ENCODE results near the gene SCARF1. TPM values are rescaled to one million over a fixed set of nuclear protein-coding genes. Genes with fewer than 3 reads are reported as not detected.
A peak's percentile ranks its signal among the peaks of the same experiment; 100 is the strongest.

Gene SCARF1
- total and polyA plus RNA-seq, 7 experiments from 2014 or later = 0.06 to 9.0 (median 1.8) TPM; not detected in 1

- H3K9me3 Mint-ChIP-seq = peaks cover 0 to 9% (median 0%) of the 10 kb centered on the region in 11 donors
- ChIA-PET POLR2A (interaction anchor here (0.6 kb wide), 1 partner anchor 283 kb away, joined by 3 read pairs; no protein-coding TSS in a partner anchor), CTCF (no interaction called here)
- Histone ChIP-seq H3K4me1 (ENCODE audit: control insufficient read depth in 2 of 2, insufficient read depth in 2 of 2, low read length in 2 of 2) (no peaks in the 10 kb centered on the region), H3K4me3 (ENCODE audit: low read length) (no peak overlapping the region), H3K9me3 (ENCODE audit: control insufficient read depth in 2 of 3, low read length in 3 of 3) (peaks cover 0 to 10% (median 0%) of the 10 kb centered on the region in 3 experiments), H3K27me3 (ENCODE audit: control insufficient read depth in 2 of 2, insufficient read depth in 2 of 2, low read length in 2 of 2) (no peaks in the 10 kb centered on the region), H3K36me3 (ENCODE audit: control insufficient read depth in 2 of 3, insufficient read depth in 3 of 3, low read length in 3 of 3) (no peaks in the 10 kb centered on the region), H3K27ac (ENCODE audit: low read depth, low read length) (no peak overlapping the region)
- no peak overlapping the region for H3K27ac Mint-ChIP-seq
- H3K27me3 Mint-ChIP-seq = no peaks in the 10 kb centered on the region
- H3K4me1 Mint-ChIP-seq = peaks cover 0 to 7% (median 0%) of the 10 kb centered on the region in 7 donors
- ATAC-seq (no peak), DNase-seq (no peak)
- no peak overlapping the region for H3K4me3 Mint-ChIP-seq
- intact Hi-C loops (cut with micrococcal nuclease) = no loop called here
- H3K36me3 Mint-ChIP-seq = peaks cover 0 to 5% (median 0%) of the 10 kb centered on the region in 5 donors
Observed at GRCh38 chr17:1604831-1605528, 40.6 kb downstream of the SCARF1 start.

- DNase-seq (no peak), ATAC-seq (no peak)
- peaks cover 0 to 5% (median 0%) of the 10 kb centered on the region in 7 donors for H3K4me1 Mint-ChIP-seq
- H3K4me3 Mint-ChIP-seq = no peak overlapping the region
- ChIA-PET POLR2A (no interaction called here), CTCF (no interaction called here)
- H3K36me3 ChIP-seq (ENCODE audit: control insufficient read depth in 2 of 3, insufficient read depth in 3 of 3, low read length in 3 of 3) = no peaks in the 10 kb centered on the region
- intact Hi-C loops (cut with micrococcal nuclease) = no loop called here
- no peak overlapping the region for H3K27ac Mint-ChIP-seq
- H3K27me3 Mint-ChIP-seq = no peaks in the 10 kb centered on the region
- H3K27me3 ChIP-seq (ENCODE audit: control insufficient read depth in 2 of 2, insufficient read depth in 2 of 2, low read length in 2 of 2) = no peaks in the 10 kb centered on the region
- H3K9me3 Mint-ChIP-seq = peaks cover 0 to 9% (median 0%) of the 10 kb centered on the region in 11 donors
- peaks cover 0 to 5% (median 0%) of the 10 kb centered on the region in 5 donors for H3K36me3 Mint-ChIP-seq
- peaks cover 0 to 10% (median 0%) of the 10 kb centered on the region in 3 experiments for H3K9me3 ChIP-seq (ENCODE audit: control insufficient read depth in 2 of 3, low read length in 3 of 3)
- no peak overlapping the region for H3K27ac ChIP-seq (ENCODE audit: low read depth, low read length)
- H3K4me3 ChIP-seq (ENCODE audit: low read length) = no peak overlapping the region
- no peaks in the 10 kb centered on the region for H3K4me1 ChIP-seq (ENCODE audit: control insufficient read depth in 2 of 2, insufficient read depth in 2 of 2, low read length in 2 of 2)
Observed at GRCh38 chr17:1601571-1601970, 44.0 kb downstream of the SCARF1 start.

GRCh38 chr17:1598399-1599095 lies 47.0 kb downstream of the SCARF1 start:
- Mint-ChIP-seq H3K9me3 (peaks cover 0 to 9% (median 0%) of the 10 kb centered on the region in 11 donors), H3K4me3 (no peak overlapping the region), H3K36me3 (peaks cover 0 to 5% (median 0%) of the 10 kb centered on the region in 5 donors), H3K27ac (no peak overlapping the region), H3K27me3 (no peaks in the 10 kb centered on the region), H3K4me1 (peaks cover 0 to 2% (median 0%) of the 10 kb centered on the region in 7 donors)
- POLR2A ChIA-PET = no interaction called here
- no peaks in the 10 kb centered on the region for H3K4me1 ChIP-seq (ENCODE audit: control insufficient read depth in 2 of 2, insufficient read depth in 2 of 2, low read length in 2 of 2)
- no peak for DNase-seq
- peaks cover 0 to 10% (median 0%) of the 10 kb centered on the region in 3 experiments for H3K9me3 ChIP-seq (ENCODE audit: control insufficient read depth in 2 of 3, low read length in 3 of 3)
- no peak overlapping the region for H3K27ac ChIP-seq (ENCODE audit: low read depth, low read length)
- intact Hi-C loops (cut with micrococcal nuclease) = no loop called here
- no peak overlapping the region for H3K4me3 ChIP-seq (ENCODE audit: low read length)
- H3K27me3 ChIP-seq (ENCODE audit: control insufficient read depth in 2 of 2, insufficient read depth in 2 of 2, low read length in 2 of 2) = no peaks in the 10 kb centered on the region
- no peaks in the 10 kb centered on the region for H3K36me3 ChIP-seq (ENCODE audit: control insufficient read depth in 2 of 3, insufficient read depth in 3 of 3, low read length in 3 of 3)
- ATAC-seq = no peak
- CTCF ChIA-PET = no interaction called here

GRCh38 chr17:1597861-1598342 lies 47.6 kb downstream of the SCARF1 start:
- no peaks in the 10 kb centered on the region for H3K27me3 Mint-ChIP-seq
- H3K27ac ChIP-seq (ENCODE audit: low read depth, low read length) = no peak overlapping the region
- H3K9me3 ChIP-seq (ENCODE audit: control insufficient read depth in 2 of 3, low read length in 3 of 3) = peaks cover 0 to 10% (median 0%) of the 10 kb centered on the region in 3 experiments
- peaks cover 0 to 5% (median 0%) of the 10 kb centered on the region in 5 donors for H3K36me3 Mint-ChIP-seq
- peaks cover 0 to 2% (median 0%) of the 10 kb centered on the region in 7 donors for H3K4me1 Mint-ChIP-seq
- H3K4me1 ChIP-seq (ENCODE audit: control insufficient read depth in 2 of 2, insufficient read depth in 2 of 2, low read length in 2 of 2) = no peaks in the 10 kb centered on the region
- CTCF ChIA-PET = no interaction called here
- DNase-seq = no peak
- POLR2A ChIA-PET = no interaction called here
- peaks cover 0 to 9% (median 0%) of the 10 kb centered on the region in 11 donors for H3K9me3 Mint-ChIP-seq
- no peaks in the 10 kb centered on the region for H3K36me3 ChIP-seq (ENCODE audit: control insufficient read depth in 2 of 3, insufficient read depth in 3 of 3, low read length in 3 of 3)
- peak overlapping the region in 1 of 9 donors; percentile 26 for H3K27ac Mint-ChIP-seq
- ATAC-seq = no peak
- no peaks in the 10 kb centered on the region for H3K27me3 ChIP-seq (ENCODE audit: control insufficient read depth in 2 of 2, insufficient read depth in 2 of 2, low read length in 2 of 2)
- no peak overlapping the region for H3K4me3 ChIP-seq (ENCODE audit: low read length)
- no peak overlapping the region for H3K4me3 Mint-ChIP-seq
- intact Hi-C loops (cut with micrococcal nuclease) = no loop called here

- Histone ChIP-seq H3K27ac (ENCODE audit: low read depth, low read length) (no peak overlapping the region), H3K27me3 (ENCODE audit: control insufficient read depth in 2 of 2, insufficient read depth in 2 of 2, low read length in 2 of 2) (no peaks in the 10 kb centered on the region), H3K4me3 (ENCODE audit: low read length) (no peak overlapping the region), H3K9me3 (ENCODE audit: control insufficient read depth in 2 of 3, low read length in 3 of 3) (no peaks in the 10 kb centered on the region), H3K4me1 (ENCODE audit: control insufficient read depth in 2 of 2, insufficient read depth in 2 of 2, low read length in 2 of 2) (no peaks in the 10 kb centered on the region), H3K36me3 (ENCODE audit: control insufficient read depth in 2 of 3, insufficient read depth in 3 of 3, low read length in 3 of 3) (no peaks in the 10 kb centered on the region)
- CTCF ChIA-PET = no interaction called here
- no peak for ATAC-seq
- Mint-ChIP-seq H3K4me3 (no peak overlapping the region), H3K27ac (peak overlapping the region in 2 of 9 donors; percentile 58 to 59), H3K9me3 (no peaks in the 10 kb centered on the region), H3K27me3 (peaks cover 0 to 2% (median 0%) of the 10 kb centered on the region in 5 donors), H3K36me3 (no peaks in the 10 kb centered on the region), H3K4me1 (peaks cover 0 to 4% (median 0%) of the 10 kb centered on the region in 7 donors)
- intact Hi-C loops (cut with micrococcal nuclease) = no loop called here
- no peak for DNase-seq
- POLR2A ChIA-PET = no interaction called here
Observed at GRCh38 chr17:1593630-1593931, 52.0 kb downstream of the SCARF1 start.

- Histone ChIP-seq H3K36me3 (ENCODE audit: control insufficient read depth in 2 of 3, insufficient read depth in 3 of 3, low read length in 3 of 3) (no peaks in the 10 kb centered on the region), H3K4me3 (ENCODE audit: low read length) (no peak overlapping the region)
- peak; percentile 33 for ATAC-seq
Observed at GRCh38 chr17:1592751-1593629, 52.5 kb downstream of the SCARF1 start.

More at GRCh38 chr17:1592751-1593629, 52.5 kb downstream of the SCARF1 start:
- H3K4me3 Mint-ChIP-seq = no peak overlapping the region
- H3K27ac Mint-ChIP-seq = peak overlapping the region in 3 of 9 donors; percentile 34 to 55 (median 39)
- Histone ChIP-seq H3K4me1 (ENCODE audit: control insufficient read depth in 2 of 2, insufficient read depth in 2 of 2, low read length in 2 of 2) (no peaks in the 10 kb centered on the region), H3K9me3 (ENCODE audit: control insufficient read depth in 2 of 3, low read length in 3 of 3) (no peaks in the 10 kb centered on the region), H3K27ac (ENCODE audit: low read depth, low read length) (no peak overlapping the region), H3K27me3 (ENCODE audit: control insufficient read depth in 2 of 2, insufficient read depth in 2 of 2, low read length in 2 of 2) (no peaks in the 10 kb centered on the region)
- H3K9me3 Mint-ChIP-seq = no peaks in the 10 kb centered on the region
- H3K27me3 Mint-ChIP-seq = peaks cover 0 to 2% (median 0%) of the 10 kb centered on the region in 5 donors
- H3K36me3 Mint-ChIP-seq = no peaks in the 10 kb centered on the region
- no peak for DNase-seq
- CTCF ChIA-PET = no interaction called here
- POLR2A ChIA-PET = no interaction called here
- intact Hi-C loops (cut with micrococcal nuclease) = no loop called here
- peaks cover 0 to 4% (median 0%) of the 10 kb centered on the region in 7 donors for H3K4me1 Mint-ChIP-seq

All from naive thymus-derived CD4-positive, alpha-beta T cell (primary cell).